GM23338 (cell line): ENCODE measurements around the gene RCSD1. TPM values are rescaled to one million over a fixed set of nuclear protein-coding genes. Genes with fewer than 3 reads are reported as not detected.

ENCODE experiments used
- ATAC-seq: fragments of 200-7000 bp; cut with Tn5 transposase; 3 replicates; pipeline ENCODE4 v1.9.1; 2020
- DNase-seq: peaks from one replicate; pipeline ENCODE4 v3.0.0-alpha.2; 2015; ENCODE audit warnings: low spot score
- H2AFZ ChIP-seq: fragments of 200-600 bp; sonication (generic); 2 replicates; pipeline ENCODE4 v1.8.0; 2016; ENCODE audit warnings: antibody characterized with exemption, mild to moderate bottlenecking, moderate library complexity
- H3F3A ChIP-seq: fragments of 200-600 bp; sonication (generic); replicated peaks from 2 replicates; pipeline ENCODE4 v1.8.0; 2017; ENCODE audit warnings: antibody characterized with exemption, mixed run types, low read depth
- H3K27ac ChIP-seq: fragments of 200-600 bp; sonication (generic); 2 replicates; pipeline ENCODE4 v1.6.1; 2016; ENCODE audit warnings: low read depth
- H3K27me3 ChIP-seq: fragments of 200-600 bp; sonication (generic); 2 replicates; pipeline ENCODE4 v1.8.0; 2016; ENCODE audit warnings: mild to moderate bottlenecking, mixed run types, moderate library complexity; ENCODE audit not compliant: insufficient read depth
- H3K36me3 ChIP-seq: fragments of 200-600 bp; sonication (generic); 2 replicates; pipeline ENCODE4 v1.8.0; 2016; ENCODE audit warnings: mild to moderate bottlenecking; ENCODE audit not compliant: insufficient read depth
- H3K4me1 ChIP-seq: fragments of 200-600 bp; sonication (generic); 2 replicates; pipeline ENCODE4 v1.8.0; 2016; ENCODE audit warnings: mild to moderate bottlenecking, moderate library complexity; ENCODE audit not compliant: insufficient read depth
- H3K4me2 ChIP-seq: fragments of 200-600 bp; sonication (generic); 2 replicates; pipeline ENCODE4 v1.7.1; 2017; ENCODE audit warnings: mixed run types
- H3K4me3 ChIP-seq: fragments of 200-600 bp; sonication (generic); 2 replicates; pipeline ENCODE4 v1.6.1; 2016; ENCODE audit warnings: mixed run types
- H3K79me2 ChIP-seq: fragments of 200-600 bp; sonication (generic); replicated peaks from 2 replicates; pipeline ENCODE4 v1.8.0; 2017; ENCODE audit warnings: mild to moderate bottlenecking; ENCODE audit not compliant: insufficient read depth
- H3K9me2 ChIP-seq: fragments of 200-600 bp; sonication (generic); 2 replicates; pipeline ENCODE4 v1.8.0; 2017; ENCODE audit not compliant: insufficient read depth
- H4K20me1 ChIP-seq: fragments of 200-600 bp; sonication (generic); replicated peaks from 2 replicates; pipeline ENCODE4 v1.8.0; 2017; ENCODE audit warnings: mild to moderate bottlenecking; ENCODE audit not compliant: insufficient read depth
- H3K27ac Mint-ChIP-seq: 2 replicates; pipeline ENCODE4 v1.8.0; 2020; ENCODE audit warnings: inconsistent platforms, mild to moderate bottlenecking, moderate library complexity, mixed read lengths
- H3K27me3 Mint-ChIP-seq: 3 replicates; pipeline ENCODE4 v1.8.0; 2022; ENCODE audit warnings: low read depth, mild to moderate bottlenecking, moderate library complexity, mixed read lengths, inconsistent platforms; ENCODE audit not compliant: insufficient read depth, poor library complexity
- H3K36me3 Mint-ChIP-seq: 3 replicates; pipeline ENCODE4 v1.8.0; 2021; ENCODE audit warnings: low read depth, mild to moderate bottlenecking, inconsistent platforms, moderate library complexity, mixed read lengths
- H3K4me1 Mint-ChIP-seq: 3 replicates; pipeline ENCODE4 v1.8.0; 2020; ENCODE audit warnings: mild to moderate bottlenecking, inconsistent platforms, mixed read lengths
- H3K4me3 Mint-ChIP-seq: 3 replicates; pipeline ENCODE4 v1.8.0; 2021; ENCODE audit warnings: moderate library complexity, mild to moderate bottlenecking, inconsistent platforms, mixed read lengths
- H3K9me3 Mint-ChIP-seq: 3 replicates; pipeline ENCODE4 v1.8.0; 2020; ENCODE audit warnings: moderate library complexity, mild to moderate bottlenecking, inconsistent platforms, mixed read lengths
- EZH2 ChIP-seq: fragments of 200-600 bp; sonication (generic); IDR thresholded peaks from one replicate; pipeline ENCODE4 v1.8.0; 2017; ENCODE audit warnings: antibody characterized with exemption, mild to moderate bottlenecking, low read depth; ENCODE audit not compliant: unreplicated experiment
- EZH2phosphoT487 ChIP-seq: fragments of 200-600 bp; sonication (generic); IDR thresholded peaks from one replicate; pipeline ENCODE4 v1.8.1; 2018; ENCODE audit warnings: antibody characterized with exemption; ENCODE audit not compliant: unreplicated experiment
- JUNB ChIP-seq: IDR thresholded peaks from one replicate; pipeline ENCODE4 v1.6.1; 2016; ENCODE audit warnings: antibody characterized with exemption; ENCODE audit not compliant: unreplicated experiment
- STAT1 ChIP-seq: IDR thresholded peaks from one replicate; pipeline ENCODE4 v1.6.1; 2016; ENCODE audit warnings: antibody characterized with exemption; ENCODE audit not compliant: unreplicated experiment
- ZNF331 ChIP-seq: fragments of 250-450 bp; sonication (Bioruptor Pico); IDR thresholded peaks from 2 replicates; pipeline ENCODE4 v1.5.0; 2020; ENCODE audit warnings: low read depth, mild to moderate bottlenecking, moderate library complexity
- polyA plus RNA-seq: library from polyadenylated mRNA; unstranded; fragments of >200 nt; fragmentation: Nextera tagmentation; extraction: Ambion mirVana; gene quantifications from 2 replicates; pipeline ENCODE4 v1.2.1, GENCODE V29; 2016
- total RNA-seq: library from RNA; depleted of rRNA; stranded (reverse); fragments of >200 nt; shearing (Covaris generic); gene quantifications from 2 replicates; pipeline ENCODE4 v1.2.3, GENCODE V29; 2014
- TF ChIP-seq, protein P1 (sequence below): fragments of 250-450 bp; sonication (Bioruptor Pico); IDR thresholded peaks from 2 replicates; pipeline ENCODE4 v1.5.0; 2020; ENCODE audit warnings: mild to moderate bottlenecking, moderate library complexity
- TF ChIP-seq, protein P2 (sequence below), 2 experiments: fragments of 200-600 bp in 1 of 2; sonication (generic) in 1 of 2; conservative IDR thresholded peaks; 2 replicates each; pipeline versions ENCODE4 v1.5.1 to v1.6.1; 2016 to 2017; ENCODE audit warnings: antibody characterized with exemption in 2 of 2, low read depth in 2 of 2, mild to moderate bottlenecking in 2 of 2, moderate library complexity in 1 of 2
- TF ChIP-seq, protein P3 (sequence below): IDR thresholded peaks from 2 replicates; pipeline ENCODE4 v1.6.1; 2016; ENCODE audit warnings: antibody characterized with exemption
- TF ChIP-seq, protein P4 (sequence below): IDR thresholded peaks from one replicate; pipeline ENCODE4 v1.6.1; 2018; ENCODE audit warnings: antibody characterized with exemption; ENCODE audit not compliant: unreplicated experiment

The RCSD1 gene
- total and polyA plus RNA-seq, 2 experiments from 2014 or later = 0.18 to 0.73 TPM

DNA sequence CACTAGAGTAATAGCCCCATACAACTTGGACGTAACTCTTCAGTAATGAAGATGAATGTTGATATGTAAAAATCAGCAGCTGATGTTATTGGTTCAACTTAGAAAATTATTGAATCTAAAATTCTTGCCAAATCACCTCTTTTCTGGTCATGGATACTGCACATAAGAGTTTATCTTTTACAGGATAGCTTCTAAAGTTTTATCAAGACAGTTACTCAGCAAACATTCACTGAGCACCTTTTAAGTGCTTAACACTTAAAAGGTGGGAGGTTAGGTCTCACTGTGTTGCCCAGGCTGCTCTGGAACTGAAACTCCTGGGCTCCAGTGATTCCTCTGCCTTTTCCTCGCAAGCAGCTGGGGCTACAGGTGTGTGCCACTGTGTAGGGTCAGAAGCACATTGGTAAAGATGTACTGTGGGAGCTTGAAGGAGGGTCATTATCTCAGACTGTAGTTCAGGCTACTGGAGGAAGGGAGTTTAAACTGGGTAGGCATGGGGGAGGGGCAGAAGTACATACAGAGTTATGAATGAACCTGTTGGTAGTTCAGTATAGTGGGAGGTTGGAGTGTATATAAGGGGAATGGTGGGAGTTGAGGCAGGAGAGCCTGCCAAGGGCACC is 93.8 kb downstream of the RCSD1 start (continued):
- TF ChIP-seq, protein P1, sequence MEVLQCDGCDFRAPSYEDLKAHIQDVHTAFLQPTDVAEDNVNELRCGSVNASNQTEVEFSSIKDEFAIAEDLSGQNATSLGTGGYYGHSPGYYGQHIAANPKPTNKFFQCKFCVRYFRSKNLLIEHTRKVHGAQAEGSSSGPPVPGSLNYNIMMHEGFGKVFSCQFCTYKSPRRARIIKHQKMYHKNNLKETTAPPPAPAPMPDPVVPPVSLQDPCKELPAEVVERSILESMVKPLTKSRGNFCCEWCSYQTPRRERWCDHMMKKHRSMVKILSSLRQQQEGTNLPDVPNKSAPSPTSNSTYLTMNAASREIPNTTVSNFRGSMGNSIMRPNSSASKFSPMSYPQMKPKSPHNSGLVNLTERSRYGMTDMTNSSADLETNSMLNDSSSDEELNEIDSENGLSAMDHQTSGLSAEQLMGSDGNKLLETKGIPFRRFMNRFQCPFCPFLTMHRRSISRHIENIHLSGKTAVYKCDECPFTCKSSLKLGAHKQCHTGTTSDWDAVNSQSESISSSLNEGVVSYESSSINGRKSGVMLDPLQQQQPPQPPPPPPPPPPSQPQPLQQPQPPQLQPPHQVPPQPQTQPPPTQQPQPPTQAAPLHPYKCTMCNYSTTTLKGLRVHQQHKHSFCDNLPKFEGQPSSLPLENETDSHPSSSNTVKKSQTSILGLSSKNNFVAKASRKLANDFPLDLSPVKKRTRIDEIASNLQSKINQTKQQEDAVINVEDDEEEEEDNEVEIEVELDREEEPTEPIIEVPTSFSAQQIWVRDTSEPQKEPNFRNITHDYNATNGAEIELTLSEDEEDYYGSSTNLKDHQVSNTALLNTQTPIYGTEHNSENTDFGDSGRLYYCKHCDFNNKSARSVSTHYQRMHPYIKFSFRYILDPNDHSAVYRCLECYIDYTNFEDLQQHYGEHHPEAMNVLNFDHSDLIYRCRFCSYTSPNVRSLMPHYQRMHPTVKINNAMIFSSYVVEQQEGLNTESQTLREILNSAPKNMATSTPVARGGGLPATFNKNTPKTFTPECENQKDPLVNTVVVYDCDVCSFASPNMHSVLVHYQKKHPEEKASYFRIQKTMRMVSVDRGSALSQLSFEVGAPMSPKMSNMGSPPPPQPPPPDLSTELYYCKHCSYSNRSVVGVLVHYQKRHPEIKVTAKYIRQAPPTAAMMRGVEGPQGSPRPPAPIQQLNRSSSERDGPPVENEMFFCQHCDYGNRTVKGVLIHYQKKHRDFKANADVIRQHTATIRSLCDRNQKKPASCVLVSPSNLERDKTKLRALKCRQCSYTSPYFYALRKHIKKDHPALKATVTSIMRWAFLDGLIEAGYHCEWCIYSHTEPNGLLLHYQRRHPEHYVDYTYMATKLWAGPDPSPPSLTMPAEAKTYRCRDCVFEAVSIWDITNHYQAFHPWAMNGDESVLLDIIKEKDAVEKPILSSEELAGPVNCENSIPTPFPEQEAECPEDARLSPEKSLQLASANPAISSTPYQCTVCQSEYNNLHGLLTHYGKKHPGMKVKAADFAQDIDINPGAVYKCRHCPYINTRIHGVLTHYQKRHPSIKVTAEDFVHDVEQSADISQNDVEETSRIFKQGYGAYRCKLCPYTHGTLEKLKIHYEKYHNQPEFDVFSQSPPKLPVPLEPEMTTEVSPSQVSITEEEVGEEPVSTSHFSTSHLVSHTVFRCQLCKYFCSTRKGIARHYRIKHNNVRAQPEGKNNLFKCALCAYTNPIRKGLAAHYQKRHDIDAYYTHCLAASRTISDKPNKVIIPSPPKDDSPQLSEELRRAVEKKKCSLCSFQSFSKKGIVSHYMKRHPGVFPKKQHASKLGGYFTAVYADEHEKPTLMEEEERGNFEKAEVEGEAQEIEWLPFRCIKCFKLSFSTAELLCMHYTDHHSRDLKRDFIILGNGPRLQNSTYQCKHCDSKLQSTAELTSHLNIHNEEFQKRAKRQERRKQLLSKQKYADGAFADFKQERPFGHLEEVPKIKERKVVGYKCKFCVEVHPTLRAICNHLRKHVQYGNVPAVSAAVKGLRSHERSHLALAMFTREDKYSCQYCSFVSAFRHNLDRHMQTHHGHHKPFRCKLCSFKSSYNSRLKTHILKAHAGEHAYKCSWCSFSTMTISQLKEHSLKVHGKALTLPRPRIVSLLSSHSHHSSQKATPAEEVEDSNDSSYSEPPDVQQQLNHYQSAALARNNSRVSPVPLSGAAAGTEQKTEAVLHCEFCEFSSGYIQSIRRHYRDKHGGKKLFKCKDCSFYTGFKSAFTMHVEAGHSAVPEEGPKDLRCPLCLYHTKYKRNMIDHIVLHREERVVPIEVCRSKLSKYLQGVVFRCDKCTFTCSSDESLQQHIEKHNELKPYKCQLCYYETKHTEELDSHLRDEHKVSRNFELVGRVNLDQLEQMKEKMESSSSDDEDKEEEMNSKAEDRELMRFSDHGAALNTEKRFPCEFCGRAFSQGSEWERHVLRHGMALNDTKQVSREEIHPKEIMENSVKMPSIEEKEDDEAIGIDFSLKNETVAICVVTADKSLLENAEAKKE (CRISPR knock-in tag) = no peak
- TF ChIP-seq JUNB (no peak), EZH2 (no peak)
- TF ChIP-seq, protein P2, sequence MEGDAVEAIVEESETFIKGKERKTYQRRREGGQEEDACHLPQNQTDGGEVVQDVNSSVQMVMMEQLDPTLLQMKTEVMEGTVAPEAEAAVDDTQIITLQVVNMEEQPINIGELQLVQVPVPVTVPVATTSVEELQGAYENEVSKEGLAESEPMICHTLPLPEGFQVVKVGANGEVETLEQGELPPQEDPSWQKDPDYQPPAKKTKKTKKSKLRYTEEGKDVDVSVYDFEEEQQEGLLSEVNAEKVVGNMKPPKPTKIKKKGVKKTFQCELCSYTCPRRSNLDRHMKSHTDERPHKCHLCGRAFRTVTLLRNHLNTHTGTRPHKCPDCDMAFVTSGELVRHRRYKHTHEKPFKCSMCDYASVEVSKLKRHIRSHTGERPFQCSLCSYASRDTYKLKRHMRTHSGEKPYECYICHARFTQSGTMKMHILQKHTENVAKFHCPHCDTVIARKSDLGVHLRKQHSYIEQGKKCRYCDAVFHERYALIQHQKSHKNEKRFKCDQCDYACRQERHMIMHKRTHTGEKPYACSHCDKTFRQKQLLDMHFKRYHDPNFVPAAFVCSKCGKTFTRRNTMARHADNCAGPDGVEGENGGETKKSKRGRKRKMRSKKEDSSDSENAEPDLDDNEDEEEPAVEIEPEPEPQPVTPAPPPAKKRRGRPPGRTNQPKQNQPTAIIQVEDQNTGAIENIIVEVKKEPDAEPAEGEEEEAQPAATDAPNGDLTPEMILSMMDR (conservative IDR thresholded peaks at IDR 0.05; ENCODE audit: low read depth in 2 of 2) = no peak
- TF ChIP-seq, protein P3, sequence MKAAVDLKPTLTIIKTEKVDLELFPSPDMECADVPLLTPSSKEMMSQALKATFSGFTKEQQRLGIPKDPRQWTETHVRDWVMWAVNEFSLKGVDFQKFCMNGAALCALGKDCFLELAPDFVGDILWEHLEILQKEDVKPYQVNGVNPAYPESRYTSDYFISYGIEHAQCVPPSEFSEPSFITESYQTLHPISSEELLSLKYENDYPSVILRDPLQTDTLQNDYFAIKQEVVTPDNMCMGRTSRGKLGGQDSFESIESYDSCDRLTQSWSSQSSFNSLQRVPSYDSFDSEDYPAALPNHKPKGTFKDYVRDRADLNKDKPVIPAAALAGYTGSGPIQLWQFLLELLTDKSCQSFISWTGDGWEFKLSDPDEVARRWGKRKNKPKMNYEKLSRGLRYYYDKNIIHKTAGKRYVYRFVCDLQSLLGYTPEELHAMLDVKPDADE = no peak

DNA sequence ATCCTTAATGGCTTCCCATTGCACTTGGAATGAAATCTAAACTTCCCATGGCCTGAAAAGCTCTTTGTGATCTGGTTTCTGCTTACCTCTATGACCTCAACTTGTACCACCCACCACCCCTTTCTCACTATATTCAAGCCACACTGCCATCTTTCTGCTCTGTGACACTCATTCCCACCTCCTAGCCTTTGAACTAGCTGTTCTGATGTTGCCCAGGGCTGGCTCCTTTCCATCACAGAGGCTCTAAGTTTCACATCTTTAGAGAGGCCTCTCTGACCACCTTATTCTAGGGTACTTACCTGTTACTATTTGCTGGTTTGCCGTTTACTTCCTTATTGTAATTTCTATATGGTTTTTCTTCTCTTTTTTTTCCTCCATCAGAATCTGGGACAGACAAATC is 96.0 kb downstream of the RCSD1 start:
- Mint-ChIP-seq H3K36me3 (peaks cover 12% of the 10 kb centered on the region), H3K4me3 (no peak overlapping the region; the same call in 2 of the 3 replicates), H3K4me1 (peaks cover 39% of the 10 kb centered on the region), H3K9me3 (no peaks in the 10 kb centered on the region), H3K27ac (no peak overlapping the region), H3K27me3 (no peaks in the 10 kb centered on the region)
- Histone ChIP-seq H3K27me3 (0 out of 2 replicates have a peak, but pooled peaks cover 3% of the 10 kb centered on the region), H2AFZ (no peak overlapping the region), H3K4me1 (peaks cover 38% of the 10 kb centered on the region), H3F3A (peaks cover 3% of the 10 kb centered on the region; the same call in 1 of the 2 replicates), H3K9me2 (no peaks in the 10 kb centered on the region), H3K27ac (no peak overlapping the region), H3K79me2 (peaks cover 88% of the 10 kb centered on the region), H3K4me3 (no peak overlapping the region), H4K20me1 (peaks cover 62% of the 10 kb centered on the region), H3K4me2 (peak overlapping the region; percentile 37; the same call in 1 of the 2 replicates), H3K36me3 (no peaks in the 10 kb centered on the region)
- no peak for ATAC-seq
- peak; percentile 15 for DNase-seq
- TF ChIP-seq, protein P2 (conservative IDR thresholded peaks at IDR 0.05; ENCODE audit: low read depth in 2 of 2) = no peak
- TF ChIP-seq, protein P4, sequence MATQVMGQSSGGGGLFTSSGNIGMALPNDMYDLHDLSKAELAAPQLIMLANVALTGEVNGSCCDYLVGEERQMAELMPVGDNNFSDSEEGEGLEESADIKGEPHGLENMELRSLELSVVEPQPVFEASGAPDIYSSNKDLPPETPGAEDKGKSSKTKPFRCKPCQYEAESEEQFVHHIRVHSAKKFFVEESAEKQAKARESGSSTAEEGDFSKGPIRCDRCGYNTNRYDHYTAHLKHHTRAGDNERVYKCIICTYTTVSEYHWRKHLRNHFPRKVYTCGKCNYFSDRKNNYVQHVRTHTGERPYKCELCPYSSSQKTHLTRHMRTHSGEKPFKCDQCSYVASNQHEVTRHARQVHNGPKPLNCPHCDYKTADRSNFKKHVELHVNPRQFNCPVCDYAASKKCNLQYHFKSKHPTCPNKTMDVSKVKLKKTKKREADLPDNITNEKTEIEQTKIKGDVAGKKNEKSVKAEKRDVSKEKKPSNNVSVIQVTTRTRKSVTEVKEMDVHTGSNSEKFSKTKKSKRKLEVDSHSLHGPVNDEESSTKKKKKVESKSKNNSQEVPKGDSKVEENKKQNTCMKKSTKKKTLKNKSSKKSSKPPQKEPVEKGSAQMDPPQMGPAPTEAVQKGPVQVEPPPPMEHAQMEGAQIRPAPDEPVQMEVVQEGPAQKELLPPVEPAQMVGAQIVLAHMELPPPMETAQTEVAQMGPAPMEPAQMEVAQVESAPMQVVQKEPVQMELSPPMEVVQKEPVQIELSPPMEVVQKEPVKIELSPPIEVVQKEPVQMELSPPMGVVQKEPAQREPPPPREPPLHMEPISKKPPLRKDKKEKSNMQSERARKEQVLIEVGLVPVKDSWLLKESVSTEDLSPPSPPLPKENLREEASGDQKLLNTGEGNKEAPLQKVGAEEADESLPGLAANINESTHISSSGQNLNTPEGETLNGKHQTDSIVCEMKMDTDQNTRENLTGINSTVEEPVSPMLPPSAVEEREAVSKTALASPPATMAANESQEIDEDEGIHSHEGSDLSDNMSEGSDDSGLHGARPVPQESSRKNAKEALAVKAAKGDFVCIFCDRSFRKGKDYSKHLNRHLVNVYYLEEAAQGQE = no peak
- TF ChIP-seq EZH2phosphoT487 (no peak), STAT1 (no peak), ZNF331 (CRISPR knock-in tag) (no peak)
